HEK293 (cell line): Measurements from ENCODE around the gene RALY.

Experiments
- CTCF ChIA-PET: fragments of 350-600 bp; formaldehyde crosslinking; extraction: SDS; loops from one replicate; lab custom pipeline; 2021; ENCODE audit warnings: antibody characterized with exemption; lab: Yijun Ruan, JAX
- POLR2A ChIA-PET: fragments of 300-600 bp; formaldehyde crosslinking; extraction: SDS; loops from one replicate; lab custom pipeline; 2020; ENCODE audit warnings: antibody characterized with exemption, inconsistent platforms; lab: Yijun Ruan, JAX
- H3K27ac ChIP-seq: fragments of 200-500 bp; sonication (Bioruptor generic); 2 replicates; pipeline ENCODE4 v1.5.1; 2014; ENCODE audit warnings: low read depth, low read length, control low read depth, inconsistent platforms; ENCODE audit errors: extremely low read depth
- H3K36me3 ChIP-seq, 2 experiments: fragments of 200-500 bp in 1 of 2; sonication (Bioruptor generic) in 1 of 2; 1 replicate in 1 of 2; 2 replicates in 1 of 2; pipeline ENCODE4 v1.5.1; 2014 to 2017; ENCODE audit warnings: inconsistent platforms in 2 of 2, low read length in 2 of 2; ENCODE audit not compliant: control insufficient read depth in 2 of 2, insufficient read depth in 1 of 2
- H3K4me1 ChIP-seq: fragments of 200-500 bp; sonication (Bioruptor generic); 2 replicates; pipeline ENCODE4 v1.5.1; 2014; ENCODE audit warnings: mild to moderate bottlenecking, low read length, inconsistent platforms; ENCODE audit not compliant: control insufficient read depth, insufficient read depth
- H3K4me3 ChIP-seq: 2 replicates; pipeline ENCODE4 v1.5.1; 2011; ENCODE audit warnings: low read depth, mild to moderate bottlenecking, control low read depth, low read length, moderate library complexity
- H3K9me3 ChIP-seq: fragments of 200-500 bp; sonication (Bioruptor generic); 2 replicates; pipeline ENCODE4 v1.5.1; 2014; ENCODE audit warnings: low read depth, low read length, inconsistent platforms; ENCODE audit not compliant: control insufficient read depth, insufficient read depth
- EGR2 ChIP-seq: fragments of 450-650 bp; formaldehyde crosslinking; IDR thresholded peaks from 2 replicates; pipeline ENCODE4 v1.5.1; 2016; ENCODE audit warnings: low read depth, missing biosample characterization, missing genetic modification characterization
- HIC1 ChIP-seq: fragments of 450-650 bp; formaldehyde crosslinking; IDR thresholded peaks from 2 replicates; pipeline ENCODE4 v1.5.1; 2016; ENCODE audit warnings: missing biosample characterization, missing genetic modification characterization
- YY1 ChIP-seq: fragments of 450-650 bp; formaldehyde crosslinking; IDR thresholded peaks from 2 replicates; pipeline ENCODE4 v1.5.1; 2018; ENCODE audit warnings: missing biosample characterization, missing genetic modification characterization
- ZBTB17 ChIP-seq: fragments of 450-650 bp; formaldehyde crosslinking; IDR thresholded peaks from 2 replicates; pipeline ENCODE4 v1.5.1; 2016; ENCODE audit warnings: missing biosample characterization, missing genetic modification characterization
- ZBTB7A ChIP-seq: fragments of 450-650 bp; formaldehyde crosslinking; IDR thresholded peaks from 2 replicates; pipeline ENCODE4 v1.5.1; 2016; ENCODE audit warnings: low read depth, missing biosample characterization, missing genetic modification characterization
- ZNF175 ChIP-seq: fragments of 450-650 bp; formaldehyde crosslinking; IDR thresholded peaks from 2 replicates; pipeline ENCODE4 v1.5.1; 2016; ENCODE audit warnings: missing biosample characterization, missing genetic modification characterization
- ZNF335 ChIP-seq: fragments of 450-650 bp; formaldehyde crosslinking; conservative IDR thresholded peaks from 2 replicates; pipeline ENCODE4 v1.5.1; 2016; ENCODE audit warnings: missing biosample characterization, missing genetic modification characterization
- ZNF518A ChIP-seq: fragments of 450-650 bp; formaldehyde crosslinking; conservative IDR thresholded peaks from 2 replicates; pipeline ENCODE4 v1.5.1; 2016; ENCODE audit warnings: low read depth, missing biosample characterization, missing genetic modification characterization
- ZNF544 ChIP-seq: fragments of 450-650 bp; formaldehyde crosslinking; IDR thresholded peaks from 2 replicates; pipeline ENCODE4 v1.5.0; 2017; ENCODE audit warnings: missing biosample characterization, missing genetic modification characterization
- ZNF585B ChIP-seq: fragments of 450-650 bp; formaldehyde crosslinking; IDR thresholded peaks from 2 replicates; pipeline ENCODE4 v1.5.1; 2016; ENCODE audit warnings: missing biosample characterization, missing genetic modification characterization
- ZNF645 ChIP-seq: fragments of 450-650 bp; formaldehyde crosslinking; IDR thresholded peaks from 2 replicates; pipeline ENCODE4; 2016; ENCODE audit warnings: missing biosample characterization, missing genetic modification characterization
- ZNF654 ChIP-seq: fragments of 450-650 bp; formaldehyde crosslinking; IDR thresholded peaks from 2 replicates; pipeline ENCODE4 v1.5.1; 2016; ENCODE audit warnings: low read depth, missing biosample characterization, missing genetic modification characterization
- TF ChIP-seq, protein P1 (sequence below): fragments of 450-650 bp; formaldehyde crosslinking; IDR thresholded peaks from 2 replicates; pipeline ENCODE4 v1.5.1; 2017; ENCODE audit warnings: missing biosample characterization, missing genetic modification characterization
- TF ChIP-seq, protein P2 (sequence below): fragments of 450-650 bp; formaldehyde crosslinking; IDR thresholded peaks from 2 replicates; pipeline ENCODE4 v1.5.1; 2017; ENCODE audit warnings: missing biosample characterization, missing genetic modification characterization

The RALY gene

DNA sequence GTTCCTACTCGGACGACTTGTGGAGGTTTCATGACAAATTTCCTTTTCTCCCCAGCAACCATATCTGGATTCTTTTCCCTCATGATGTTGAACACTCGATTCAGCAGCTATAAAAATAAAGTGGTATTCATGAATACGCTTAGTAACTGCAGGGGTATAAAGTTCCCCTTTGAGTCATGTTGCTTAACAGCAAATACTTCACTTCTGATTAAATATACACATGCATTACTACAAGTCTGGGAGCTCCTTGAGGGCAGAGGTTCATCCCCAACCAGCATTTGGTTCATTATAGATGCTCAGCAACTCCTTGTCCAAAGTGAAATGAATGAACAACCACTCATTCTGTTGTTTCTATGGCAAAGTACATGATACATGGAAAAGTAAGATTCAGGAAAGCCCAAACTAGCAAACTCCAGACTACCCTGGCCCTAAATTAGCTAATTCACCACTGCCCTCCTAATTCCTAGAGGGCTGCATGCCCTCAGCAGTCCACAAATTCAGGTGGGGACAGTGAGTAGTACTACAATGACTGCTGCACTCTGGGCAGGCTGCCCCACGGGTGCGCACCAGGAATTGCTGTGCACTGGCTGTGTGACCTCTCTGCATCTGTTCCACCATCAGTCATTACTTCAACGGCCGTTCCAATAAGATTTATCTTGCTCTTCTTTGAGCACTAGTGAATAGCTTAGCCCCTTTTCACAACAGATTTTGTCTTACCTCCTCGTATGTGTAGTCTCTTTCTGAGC is 103.2 kb downstream of the RALY start (continued):
- TF ChIP-seq HIC1 (tag by site-specific recombination) (no peak), ZNF645 (tag by site-specific recombination) (no peak), ZNF335 (tag by site-specific recombination) (no peak), ZNF654 (no peak), ZBTB7A (tag by site-specific recombination) (no peak), ZNF585B (no peak)
- TF ChIP-seq, all 188 proteins: peak for 0

DNA sequence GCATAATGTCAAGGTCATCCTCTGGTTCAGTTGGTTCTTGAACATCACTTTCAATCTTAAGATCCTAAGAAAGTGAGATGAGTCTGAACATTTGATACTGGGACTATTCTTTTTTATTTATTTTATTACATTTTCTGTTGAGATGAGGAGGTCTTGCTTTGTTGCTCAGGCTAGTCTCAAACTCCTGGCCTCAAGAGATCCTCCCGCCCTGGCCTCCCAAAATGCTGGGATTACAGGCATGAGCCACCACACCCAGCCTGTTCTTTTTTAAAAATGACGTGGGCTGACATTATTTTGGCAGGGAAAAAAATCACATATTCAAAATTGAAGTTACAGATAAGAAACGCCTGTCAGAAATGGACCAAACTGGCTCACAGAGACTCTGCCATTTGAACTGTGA is 104.9 kb downstream of the RALY start:
- TF ChIP-seq, protein P1, sequence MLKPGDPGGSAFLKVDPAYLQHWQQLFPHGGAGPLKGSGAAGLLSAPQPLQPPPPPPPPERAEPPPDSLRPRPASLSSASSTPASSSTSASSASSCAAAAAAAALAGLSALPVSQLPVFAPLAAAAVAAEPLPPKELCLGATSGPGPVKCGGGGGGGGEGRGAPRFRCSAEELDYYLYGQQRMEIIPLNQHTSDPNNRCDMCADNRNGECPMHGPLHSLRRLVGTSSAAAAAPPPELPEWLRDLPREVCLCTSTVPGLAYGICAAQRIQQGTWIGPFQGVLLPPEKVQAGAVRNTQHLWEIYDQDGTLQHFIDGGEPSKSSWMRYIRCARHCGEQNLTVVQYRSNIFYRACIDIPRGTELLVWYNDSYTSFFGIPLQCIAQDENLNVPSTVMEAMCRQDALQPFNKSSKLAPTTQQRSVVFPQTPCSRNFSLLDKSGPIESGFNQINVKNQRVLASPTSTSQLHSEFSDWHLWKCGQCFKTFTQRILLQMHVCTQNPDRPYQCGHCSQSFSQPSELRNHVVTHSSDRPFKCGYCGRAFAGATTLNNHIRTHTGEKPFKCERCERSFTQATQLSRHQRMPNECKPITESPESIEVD (tag by site-specific recombination) = no peak
- no peak for TF ChIP-seq ZNF175 (tag by site-specific recombination)
- no peak for TF ChIP-seq EGR2 (tag by site-specific recombination)
- no peak for TF ChIP-seq ZNF518A (tag by site-specific recombination)
- TF ChIP-seq ZNF544 = no peak
- TF ChIP-seq, protein P2, sequence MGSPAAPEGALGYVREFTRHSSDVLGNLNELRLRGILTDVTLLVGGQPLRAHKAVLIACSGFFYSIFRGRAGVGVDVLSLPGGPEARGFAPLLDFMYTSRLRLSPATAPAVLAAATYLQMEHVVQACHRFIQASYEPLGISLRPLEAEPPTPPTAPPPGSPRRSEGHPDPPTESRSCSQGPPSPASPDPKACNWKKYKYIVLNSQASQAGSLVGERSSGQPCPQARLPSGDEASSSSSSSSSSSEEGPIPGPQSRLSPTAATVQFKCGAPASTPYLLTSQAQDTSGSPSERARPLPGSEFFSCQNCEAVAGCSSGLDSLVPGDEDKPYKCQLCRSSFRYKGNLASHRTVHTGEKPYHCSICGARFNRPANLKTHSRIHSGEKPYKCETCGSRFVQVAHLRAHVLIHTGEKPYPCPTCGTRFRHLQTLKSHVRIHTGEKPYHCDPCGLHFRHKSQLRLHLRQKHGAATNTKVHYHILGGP (tag by site-specific recombination) = no peak
- TF ChIP-seq ZBTB17 = no peak
- TF ChIP-seq YY1 (tag by site-specific recombination) = no peak
- H3K4me1 ChIP-seq = no peaks in the 10 kb centered on the region
- CTCF ChIA-PET = interaction anchor here (1.1 kb wide), 1 partner anchor 306 kb away, joined by 3 read pairs; no protein-coding TSS in a partner anchor
- H3K9me3 ChIP-seq = no peaks in the 10 kb centered on the region
- POLR2A ChIA-PET = interaction anchor here (1.0 kb wide), 1 partner anchor 105 kb away, joined by 3 read pairs; the partner anchor contains the start of gene RALY
- no peak overlapping the region for H3K4me3 ChIP-seq
- peaks cover 71 to 99% of the 10 kb centered on the region in 2 experiments for H3K36me3 ChIP-seq
- H3K27ac ChIP-seq = no peak overlapping the region
